ENCODE data around the gene CA5B. TPM values are rescaled to one million over a fixed set of nuclear protein-coding genes. Genes with fewer than 3 reads are reported as not detected.
"Not testable (repeated sequence)": the region's sequence is repeated elsewhere in the genome, so short reads cannot be mapped to it uniquely, and the experiment has no call there.

CA5B gene
- total RNA-seq, 1 donor from 2014 or later = 10.6 TPM

DNA sequence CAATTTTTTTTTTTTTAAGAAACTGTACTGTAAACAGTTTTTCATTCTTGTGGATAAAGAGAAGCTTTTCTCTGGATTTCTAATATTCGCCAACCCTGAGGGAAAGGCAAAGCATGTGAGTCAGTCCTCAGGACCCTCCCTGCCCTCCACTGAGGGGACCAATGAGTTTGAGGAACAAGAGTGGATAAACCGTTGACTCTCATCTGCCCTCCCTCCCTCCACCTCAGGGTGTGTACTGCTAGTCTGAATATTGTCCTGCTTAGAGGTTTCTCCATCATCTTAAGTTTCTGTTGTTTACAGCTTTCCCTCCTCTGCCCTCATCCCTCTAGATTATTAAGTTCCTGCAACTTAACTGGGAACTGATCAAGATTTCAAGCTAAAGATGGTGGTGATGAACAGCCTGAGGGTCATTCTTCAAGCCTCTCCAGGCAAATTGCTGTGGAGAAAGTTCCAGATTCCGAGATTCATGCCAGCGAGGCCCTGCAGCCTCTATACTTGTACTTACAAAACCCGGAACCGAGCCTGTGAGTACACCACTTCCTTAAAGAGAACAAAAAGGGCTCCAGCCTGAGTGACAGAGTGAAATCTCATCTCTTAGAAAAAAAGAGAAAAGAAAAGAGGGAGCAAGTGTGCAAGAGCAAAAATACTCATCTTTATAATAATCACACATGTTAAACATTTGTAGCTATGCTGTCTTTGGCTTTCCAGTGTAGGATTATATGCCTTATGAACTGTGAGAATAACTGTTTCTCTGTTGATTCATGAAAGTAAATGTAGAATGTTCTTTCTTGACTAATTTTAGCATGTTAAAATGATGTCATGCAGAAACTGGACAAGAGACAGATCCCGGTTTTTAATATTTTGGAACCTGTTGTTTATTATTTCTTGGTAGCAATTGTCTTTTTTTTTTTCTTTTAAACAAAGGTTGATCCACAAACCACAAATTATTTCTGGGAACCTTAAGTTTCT, 11.9 kb downstream of the CA5B start:
- ATAC-seq = peak; percentile 36

DNA sequence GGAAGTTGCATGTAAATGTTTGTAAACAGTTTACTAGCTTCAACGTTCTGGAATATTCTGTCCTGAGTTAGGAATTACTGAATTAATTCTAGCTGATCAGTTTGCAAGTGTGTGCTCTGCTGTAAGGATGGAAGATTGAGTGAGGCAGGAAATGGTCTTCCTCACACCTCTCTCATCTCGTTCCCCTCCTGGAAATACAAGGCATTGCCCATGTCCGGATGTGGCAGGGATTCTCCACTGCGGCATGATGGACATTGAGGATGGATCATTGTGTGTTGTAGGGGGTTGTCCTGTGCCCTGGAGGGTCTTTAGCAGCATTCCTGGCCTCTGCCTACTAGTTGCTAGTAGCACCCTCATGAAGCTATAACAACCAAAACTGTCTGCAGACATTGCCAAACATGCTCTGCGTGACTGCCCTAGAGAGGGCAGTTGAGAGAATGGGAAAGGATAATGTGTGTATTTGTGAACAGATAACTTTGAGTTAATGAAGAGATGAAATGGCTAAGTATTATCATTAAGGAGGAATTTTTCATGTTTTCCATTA, 12.6 kb downstream of the CA5B start:
- ATAC-seq = no peak

GRCh38 chrX:15751155-15751819, 13.2 kb downstream of the CA5B start:
- ATAC-seq = peak; percentile 55

DNA sequence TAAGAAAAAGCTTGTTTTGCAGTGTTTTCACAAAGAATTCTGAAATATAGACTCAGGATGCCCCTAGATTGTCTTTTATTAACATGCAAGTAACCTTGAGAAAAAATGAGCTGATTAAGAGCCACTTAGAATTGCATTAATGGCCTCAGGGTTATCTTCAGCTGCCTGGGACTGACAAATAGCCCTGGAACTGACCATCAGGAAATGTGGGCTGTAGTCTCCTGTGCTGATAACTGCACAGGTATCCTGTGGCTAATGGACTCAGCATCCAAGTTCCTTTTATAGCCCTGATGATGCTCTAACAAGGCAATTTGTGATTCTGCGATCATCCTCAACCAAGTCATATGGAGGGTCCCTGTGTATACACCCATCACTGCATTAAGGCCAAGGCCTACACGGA, 17.0 kb downstream of the CA5B start:
- no peak for ATAC-seq

DNA sequence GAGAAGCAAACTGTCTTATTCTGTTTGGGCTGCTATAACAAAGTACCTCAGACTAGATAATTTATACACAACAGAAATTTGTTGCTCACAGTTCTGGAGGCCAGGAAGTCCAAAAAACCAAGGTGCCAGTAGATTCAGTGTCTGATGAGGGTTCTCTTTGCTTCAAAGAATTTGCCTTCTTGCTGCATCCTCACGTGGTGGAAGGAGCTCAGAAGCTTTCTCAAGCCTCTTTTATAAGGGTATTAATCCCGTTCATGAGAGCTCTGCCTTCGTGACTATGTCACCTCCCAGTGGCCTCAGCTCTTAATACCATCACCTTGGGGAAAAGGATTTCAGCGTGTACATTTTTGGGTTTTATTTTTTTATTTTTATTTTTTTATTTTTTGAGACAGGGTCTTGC, 20.1 kb downstream of the CA5B start:
- ATAC-seq = no peak

DNA sequence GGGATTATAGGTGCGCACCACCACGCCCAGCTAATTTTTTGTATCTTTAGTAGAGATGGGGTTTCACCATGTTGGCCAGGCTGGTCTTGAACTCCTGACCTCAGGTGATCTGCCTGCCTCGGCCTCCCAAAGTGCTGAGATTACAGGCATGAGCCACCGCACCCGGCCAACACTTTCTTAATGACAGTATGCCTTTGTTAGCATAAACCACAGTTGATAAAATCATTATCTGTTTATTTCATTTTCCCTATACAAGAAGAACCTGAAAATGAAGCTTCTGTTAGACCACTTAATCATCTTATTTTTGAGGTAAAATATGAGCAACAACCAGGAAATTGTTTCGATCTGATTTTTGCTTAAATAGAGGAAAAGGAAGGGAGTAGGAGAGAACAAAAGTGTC, 21.8 kb downstream of the CA5B start:
- not testable (repeated sequence) for ATAC-seq

- ATAC-seq = no peak
These were observed 23.6 kb downstream of the CA5B start for GRCh38 chrX:15761564-15762191.

- no peak for ATAC-seq
These were observed 31.4 kb downstream of the CA5B start for GRCh38 chrX:15769300-15769954.

GRCh38 chrX:15781961-15782699, 44.1 kb downstream of the CA5B start:
- ATAC-seq = no peak

DNA sequence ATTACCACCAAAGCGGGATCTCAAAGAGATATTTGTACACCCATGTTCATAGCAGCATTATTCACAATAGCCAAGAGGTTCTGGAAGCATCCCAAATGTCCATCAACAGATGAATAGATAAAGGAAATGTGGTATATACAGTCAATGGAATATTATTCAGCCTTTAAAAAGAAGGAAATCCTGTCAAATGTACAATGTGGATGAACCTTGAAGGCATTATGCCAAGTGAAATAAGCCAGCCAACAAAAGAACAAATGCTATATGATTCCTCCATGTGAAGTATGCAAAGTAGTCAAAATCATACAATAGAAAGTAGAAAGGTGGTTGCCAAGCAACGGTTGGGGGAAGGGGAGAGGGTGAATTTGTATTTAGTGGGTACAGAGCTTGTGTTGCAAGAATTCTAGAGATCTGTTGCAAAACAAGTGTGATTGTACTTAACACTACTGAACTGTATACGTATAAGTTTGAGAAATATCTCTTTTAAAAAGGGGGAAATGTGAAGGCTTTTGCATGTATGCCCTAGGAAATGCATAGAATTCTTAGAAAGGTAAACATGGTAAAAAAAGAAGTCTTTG, 47.2 kb downstream of the CA5B start:
- ATAC-seq = no peak

- ATAC-seq = peak; percentile 27
These were observed 48.8 kb downstream of the CA5B start for GRCh38 chrX:15786915-15787314.

DNA sequence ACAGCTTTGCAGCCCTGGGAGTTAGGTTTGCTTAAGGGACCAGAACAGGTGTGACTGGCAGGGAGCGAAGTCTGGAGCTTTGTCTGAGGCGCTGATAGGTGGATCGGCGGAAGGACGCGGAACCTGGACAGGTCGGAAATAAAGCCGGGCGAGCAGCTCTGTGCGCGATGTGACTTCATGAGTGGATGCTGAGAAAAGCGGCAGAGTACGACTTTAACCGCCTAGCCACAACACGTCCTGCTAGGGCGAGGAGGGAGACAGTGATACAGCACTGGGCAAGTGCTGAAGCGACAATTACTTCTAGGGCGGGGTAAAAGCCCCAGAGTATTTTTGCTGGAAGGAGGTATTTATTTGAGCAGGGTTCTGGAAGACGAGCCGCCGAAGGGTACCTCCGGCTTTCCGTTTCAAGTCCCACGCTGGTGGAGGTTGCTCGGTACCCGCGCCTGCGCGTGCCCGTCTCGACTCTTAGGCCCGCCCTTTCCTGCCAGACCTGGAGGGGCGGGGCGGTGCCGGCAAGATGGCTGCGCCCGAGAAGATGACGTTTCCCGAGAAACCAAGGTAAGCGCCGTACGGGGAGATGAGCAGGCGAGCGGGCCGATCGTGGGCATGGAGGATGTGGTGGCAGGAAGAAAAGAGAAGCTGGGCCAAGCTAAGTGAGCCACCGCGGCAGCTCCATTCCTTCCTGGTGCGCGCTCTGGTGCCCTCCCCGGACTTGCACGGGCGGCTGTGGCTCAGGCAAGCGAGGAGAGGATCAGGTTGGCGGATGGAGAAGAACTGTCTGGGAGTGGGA, 52.1 kb downstream of the CA5B start, which contains the start of gene ZRSR2:
Gene ZRSR2, plus strand, starts transcription at position 506 of the 790 bp plus-strand sequence. Its CDS starts 12 bp downstream, at position 518.
- peak; percentile 95 for ATAC-seq

GRCh38 chrX:15790769-15791290, 52.8 kb downstream of the CA5B start:
- no peak for ATAC-seq

DNA sequence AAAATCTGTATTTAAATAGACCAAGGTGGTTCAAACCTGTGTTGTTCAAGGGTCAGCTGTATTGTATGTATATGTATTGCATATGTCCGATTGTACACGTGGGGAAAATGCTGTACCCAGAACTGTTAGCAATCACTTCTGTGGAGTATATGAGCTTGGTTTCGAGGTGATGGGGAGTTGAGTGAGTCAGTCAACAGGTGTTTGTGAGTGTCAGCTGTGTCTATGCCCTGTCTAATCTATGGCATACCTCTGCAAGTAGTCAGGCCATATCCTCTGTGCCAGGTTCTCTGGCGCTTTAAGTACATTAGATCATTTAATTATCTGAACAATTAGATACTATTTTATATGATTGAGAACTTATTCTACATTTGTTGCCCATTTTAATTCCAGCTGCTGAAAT, 59.6 kb downstream of the CA5B start:
- no peak for ATAC-seq

GRCh38 chrX:15804563-15804962, 66.5 kb downstream of the CA5B start:
- no peak for ATAC-seq

- ATAC-seq = no peak
These were observed 70.2 kb downstream of the CA5B start for GRCh38 chrX:15808254-15808653.

- no peak for ATAC-seq
These were observed 74.3 kb downstream of the CA5B start for GRCh38 chrX:15812192-15812938.

DNA sequence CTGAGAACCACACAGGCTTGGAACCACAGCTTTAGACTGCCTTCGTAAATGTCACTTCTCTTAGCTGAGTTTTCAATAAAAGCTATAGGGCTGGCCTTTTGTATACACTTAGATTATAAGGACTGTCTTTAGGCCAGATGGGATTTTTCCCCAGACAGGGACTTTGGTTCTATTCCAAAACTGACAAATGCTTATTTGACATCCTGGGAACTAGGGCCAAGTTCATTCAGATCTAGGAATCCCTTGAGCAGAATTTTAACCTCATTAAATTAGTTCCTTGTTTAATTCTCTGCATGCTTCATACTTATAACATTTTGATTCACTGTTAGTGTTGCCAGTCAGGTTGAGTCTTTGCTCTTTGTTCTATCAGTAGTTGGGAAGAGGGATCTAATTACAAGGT, 75.3 kb downstream of the CA5B start:
- no peak for ATAC-seq

GRCh38 chrX:15814771-15815365, 76.8 kb downstream of the CA5B start:
- no peak for ATAC-seq
